HEK293 (cell line): ENCODE measurements around the gene FHL1.

Experiments used
- BCL11B ChIP-seq: fragments of 450-650 bp; formaldehyde crosslinking; IDR thresholded peaks from 2 replicates; pipeline ENCODE4 v1.5.1; 2016; ENCODE audit warnings: low read depth, missing biosample characterization, missing genetic modification characterization
- FEZF1 ChIP-seq: fragments of 450-650 bp; formaldehyde crosslinking; IDR thresholded peaks from 2 replicates; pipeline ENCODE4 v1.5.1; 2016; ENCODE audit warnings: missing biosample characterization, missing genetic modification characterization
- HOXC10 ChIP-seq: sonication (generic); formaldehyde crosslinking; IDR thresholded peaks from 2 replicates; pipeline ENCODE4 v1.8.1; 2023; ENCODE audit warnings: mild to moderate bottlenecking, missing genetic modification reagents
- IKZF3 ChIP-seq: fragments of 450-650 bp; IDR thresholded peaks from 2 replicates; pipeline ENCODE4 v1.5.0; 2018; ENCODE audit warnings: missing biosample characterization, mild to moderate bottlenecking, missing genetic modification characterization, moderate library complexity
- PRDM1 ChIP-seq: fragments of 450-650 bp; formaldehyde crosslinking; IDR thresholded peaks from 2 replicates; pipeline ENCODE4; 2016; ENCODE audit warnings: missing biosample characterization, missing genetic modification characterization
- PRDM2 ChIP-seq: fragments of 450-650 bp; formaldehyde crosslinking; IDR thresholded peaks from 2 replicates; pipeline ENCODE4 v1.5.1; 2016; ENCODE audit warnings: missing biosample characterization, missing genetic modification characterization, borderline replicate concordance
- SP3 ChIP-seq: fragments of 450-650 bp; formaldehyde crosslinking; IDR thresholded peaks from 2 replicates; pipeline ENCODE4 v1.5.1; 2016; ENCODE audit warnings: missing biosample characterization, missing genetic modification characterization
- ZEB2 ChIP-seq: fragments of 450-650 bp; formaldehyde crosslinking; IDR thresholded peaks from 2 replicates; pipeline ENCODE4 v1.5.1; 2016; ENCODE audit warnings: missing biosample characterization, missing genetic modification characterization
- ZNF121 ChIP-seq: fragments of 450-650 bp; formaldehyde crosslinking; IDR thresholded peaks from 2 replicates; pipeline ENCODE4 v1.5.1; 2016; ENCODE audit warnings: missing biosample characterization, missing genetic modification characterization
- ZNF133 ChIP-seq: fragments of 450-650 bp; formaldehyde crosslinking; IDR thresholded peaks from 2 replicates; pipeline ENCODE4 v1.5.1; 2016; ENCODE audit warnings: missing biosample characterization, missing genetic modification characterization
- ZNF138 ChIP-seq: fragments of 450-650 bp; formaldehyde crosslinking; IDR thresholded peaks from 2 replicates; pipeline ENCODE4 v1.5.1; 2016; ENCODE audit warnings: missing biosample characterization, missing genetic modification characterization, borderline replicate concordance
- ZNF155 ChIP-seq: fragments of 450-650 bp; formaldehyde crosslinking; IDR thresholded peaks from 2 replicates; pipeline ENCODE4 v1.5.1; 2016; ENCODE audit warnings: missing biosample characterization, missing genetic modification characterization
- ZNF211 ChIP-seq: fragments of 450-650 bp; formaldehyde crosslinking; IDR thresholded peaks from 2 replicates; pipeline ENCODE4 v1.5.1; 2016; ENCODE audit warnings: low read depth, missing biosample characterization, missing genetic modification characterization
- ZNF214 ChIP-seq: fragments of 450-650 bp; formaldehyde crosslinking; IDR thresholded peaks from 2 replicates; pipeline ENCODE4 v1.5.1; 2017; ENCODE audit warnings: missing biosample characterization, mild to moderate bottlenecking, missing genetic modification characterization, borderline replicate concordance
- ZNF223 ChIP-seq: fragments of 450-650 bp; formaldehyde crosslinking; IDR thresholded peaks from 2 replicates; pipeline ENCODE4 v1.5.1; 2016; ENCODE audit warnings: missing biosample characterization, missing genetic modification characterization
- ZNF266 ChIP-seq: fragments of 450-650 bp; formaldehyde crosslinking; IDR thresholded peaks from 2 replicates; pipeline ENCODE4 v1.5.1; 2016; ENCODE audit warnings: missing biosample characterization, missing genetic modification characterization, low read depth
- ZNF292 ChIP-seq: fragments of 450-650 bp; formaldehyde crosslinking; IDR thresholded peaks from 2 replicates; pipeline ENCODE4 v1.5.1; 2016; ENCODE audit warnings: low read depth, missing biosample characterization, missing genetic modification characterization, borderline replicate concordance
- ZNF433 ChIP-seq: fragments of 450-650 bp; formaldehyde crosslinking; IDR thresholded peaks from 2 replicates; pipeline ENCODE4 v1.5.1; 2016; ENCODE audit warnings: missing biosample characterization, missing genetic modification characterization, low read depth
- ZNF488 ChIP-seq: fragments of 450-650 bp; formaldehyde crosslinking; IDR thresholded peaks from 2 replicates; pipeline ENCODE4 v1.5.1; 2016; ENCODE audit warnings: missing biosample characterization, missing genetic modification characterization
- ZNF561 ChIP-seq: fragments of 450-650 bp; IDR thresholded peaks from 2 replicates; pipeline ENCODE4 v1.5.1; 2018; ENCODE audit warnings: missing biosample characterization, missing genetic modification characterization, borderline replicate concordance
- ZNF768 ChIP-seq: fragments of 450-650 bp; formaldehyde crosslinking; IDR thresholded peaks from 2 replicates; pipeline ENCODE4 v1.5.1; 2018; ENCODE audit warnings: missing biosample characterization, mild to moderate bottlenecking, missing genetic modification characterization
- ZNF777 ChIP-seq: fragments of 450-650 bp; formaldehyde crosslinking; IDR thresholded peaks from 2 replicates; pipeline ENCODE4 v1.5.1; 2017; ENCODE audit warnings: missing biosample characterization, missing genetic modification characterization, borderline replicate concordance
- ZNF792 ChIP-seq: fragments of 450-650 bp; formaldehyde crosslinking; IDR thresholded peaks from 2 replicates; pipeline ENCODE4 v1.5.1; 2016; ENCODE audit warnings: missing biosample characterization, missing genetic modification characterization
- TF ChIP-seq, protein P1 (sequence below): fragments of 450-650 bp; formaldehyde crosslinking; IDR thresholded peaks from 2 replicates; pipeline ENCODE4 v1.5.1; 2016; ENCODE audit warnings: missing biosample characterization, missing genetic modification characterization
- TF ChIP-seq, protein P2 (sequence below): fragments of 450-650 bp; formaldehyde crosslinking; IDR thresholded peaks from 2 replicates; pipeline ENCODE4 v1.5.1; 2016; ENCODE audit warnings: missing biosample characterization, missing genetic modification characterization
- TF ChIP-seq, protein P3 (sequence below): fragments of 450-650 bp; formaldehyde crosslinking; IDR thresholded peaks from 2 replicates; pipeline ENCODE4 v1.5.1; 2017; ENCODE audit warnings: missing biosample characterization, missing genetic modification characterization
- TF ChIP-seq, protein P4 (sequence below): fragments of 450-650 bp; formaldehyde crosslinking; IDR thresholded peaks from 2 replicates; pipeline ENCODE4 v1.5.1; 2016; ENCODE audit warnings: missing biosample characterization, missing genetic modification characterization

Gene FHL1

DNA sequence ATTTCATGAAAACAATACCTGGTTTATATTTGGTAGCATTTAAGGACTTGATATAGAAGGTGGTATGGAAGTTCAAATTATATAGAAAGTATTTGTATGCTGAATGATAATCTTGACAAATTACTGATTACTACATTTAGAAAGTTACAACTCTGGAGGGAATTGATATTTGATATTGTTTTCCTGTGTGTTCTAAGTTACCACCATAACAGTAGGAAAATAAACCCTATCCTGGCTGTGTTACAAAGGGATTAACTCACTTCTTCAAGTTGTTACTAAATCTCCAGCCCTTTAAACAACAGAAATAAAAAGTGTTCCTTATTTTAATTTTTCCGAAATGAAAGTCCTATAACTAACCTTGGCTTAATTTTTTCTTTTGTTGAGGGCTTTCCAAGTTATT, 36.6 kb downstream of the FHL1 start (continued):
- TF ChIP-seq ZNF561 (tag by site-specific recombination) (no peak), ZNF214 (tag by site-specific recombination) (no peak), HOXC10 (CRISPR knock-in tag) (no peak), ZNF133 (tag by site-specific recombination) (no peak), ZNF266 (tag by site-specific recombination) (no peak), IKZF3 (tag by site-specific recombination) (0 out of 2 replicates have a peak, but pooled peaks have one; percentile 27), ZNF433 (tag by site-specific recombination) (no peak), ZNF223 (tag by site-specific recombination) (no peak), ZNF138 (no peak), ZNF768 (no peak), ZNF121 (tag by site-specific recombination) (no peak), FEZF1 (tag by site-specific recombination) (no peak), ZNF211 (no peak), PRDM1 (no peak), ZNF488 (no peak), ZNF777 (no peak), ZEB2 (tag by site-specific recombination) (no peak), PRDM2 (tag by site-specific recombination) (no peak), BCL11B (no peak), ZNF155 (tag by site-specific recombination) (no peak), ZNF292 (no peak), ZNF792 (tag by site-specific recombination) (no peak), SP3 (no peak)
- TF ChIP-seq, protein P1, sequence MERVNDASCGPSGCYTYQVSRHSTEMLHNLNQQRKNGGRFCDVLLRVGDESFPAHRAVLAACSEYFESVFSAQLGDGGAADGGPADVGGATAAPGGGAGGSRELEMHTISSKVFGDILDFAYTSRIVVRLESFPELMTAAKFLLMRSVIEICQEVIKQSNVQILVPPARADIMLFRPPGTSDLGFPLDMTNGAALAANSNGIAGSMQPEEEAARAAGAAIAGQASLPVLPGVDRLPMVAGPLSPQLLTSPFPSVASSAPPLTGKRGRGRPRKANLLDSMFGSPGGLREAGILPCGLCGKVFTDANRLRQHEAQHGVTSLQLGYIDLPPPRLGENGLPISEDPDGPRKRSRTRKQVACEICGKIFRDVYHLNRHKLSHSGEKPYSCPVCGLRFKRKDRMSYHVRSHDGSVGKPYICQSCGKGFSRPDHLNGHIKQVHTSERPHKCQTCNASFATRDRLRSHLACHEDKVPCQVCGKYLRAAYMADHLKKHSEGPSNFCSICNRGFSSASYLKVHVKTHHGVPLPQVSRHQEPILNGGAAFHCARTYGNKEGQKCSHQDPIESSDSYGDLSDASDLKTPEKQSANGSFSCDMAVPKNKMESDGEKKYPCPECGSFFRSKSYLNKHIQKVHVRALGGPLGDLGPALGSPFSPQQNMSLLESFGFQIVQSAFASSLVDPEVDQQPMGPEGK (tag by site-specific recombination) = no peak
- TF ChIP-seq, protein P2, sequence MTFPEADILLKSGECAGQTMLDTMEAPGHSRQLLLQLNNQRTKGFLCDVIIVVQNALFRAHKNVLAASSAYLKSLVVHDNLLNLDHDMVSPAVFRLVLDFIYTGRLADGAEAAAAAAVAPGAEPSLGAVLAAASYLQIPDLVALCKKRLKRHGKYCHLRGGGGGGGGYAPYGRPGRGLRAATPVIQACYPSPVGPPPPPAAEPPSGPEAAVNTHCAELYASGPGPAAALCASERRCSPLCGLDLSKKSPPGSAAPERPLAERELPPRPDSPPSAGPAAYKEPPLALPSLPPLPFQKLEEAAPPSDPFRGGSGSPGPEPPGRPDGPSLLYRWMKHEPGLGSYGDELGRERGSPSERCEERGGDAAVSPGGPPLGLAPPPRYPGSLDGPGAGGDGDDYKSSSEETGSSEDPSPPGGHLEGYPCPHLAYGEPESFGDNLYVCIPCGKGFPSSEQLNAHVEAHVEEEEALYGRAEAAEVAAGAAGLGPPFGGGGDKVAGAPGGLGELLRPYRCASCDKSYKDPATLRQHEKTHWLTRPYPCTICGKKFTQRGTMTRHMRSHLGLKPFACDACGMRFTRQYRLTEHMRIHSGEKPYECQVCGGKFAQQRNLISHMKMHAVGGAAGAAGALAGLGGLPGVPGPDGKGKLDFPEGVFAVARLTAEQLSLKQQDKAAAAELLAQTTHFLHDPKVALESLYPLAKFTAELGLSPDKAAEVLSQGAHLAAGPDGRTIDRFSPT (tag by site-specific recombination) = peak; percentile 62; the same call in 1 of the 2 replicates
- TF ChIP-seq, protein P3, sequence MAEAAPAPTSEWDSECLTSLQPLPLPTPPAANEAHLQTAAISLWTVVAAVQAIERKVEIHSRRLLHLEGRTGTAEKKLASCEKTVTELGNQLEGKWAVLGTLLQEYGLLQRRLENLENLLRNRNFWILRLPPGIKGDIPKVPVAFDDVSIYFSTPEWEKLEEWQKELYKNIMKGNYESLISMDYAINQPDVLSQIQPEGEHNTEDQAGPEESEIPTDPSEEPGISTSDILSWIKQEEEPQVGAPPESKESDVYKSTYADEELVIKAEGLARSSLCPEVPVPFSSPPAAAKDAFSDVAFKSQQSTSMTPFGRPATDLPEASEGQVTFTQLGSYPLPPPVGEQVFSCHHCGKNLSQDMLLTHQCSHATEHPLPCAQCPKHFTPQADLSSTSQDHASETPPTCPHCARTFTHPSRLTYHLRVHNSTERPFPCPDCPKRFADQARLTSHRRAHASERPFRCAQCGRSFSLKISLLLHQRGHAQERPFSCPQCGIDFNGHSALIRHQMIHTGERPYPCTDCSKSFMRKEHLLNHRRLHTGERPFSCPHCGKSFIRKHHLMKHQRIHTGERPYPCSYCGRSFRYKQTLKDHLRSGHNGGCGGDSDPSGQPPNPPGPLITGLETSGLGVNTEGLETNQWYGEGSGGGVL (tag by site-specific recombination) = no peak
- TF ChIP-seq, protein P4, sequence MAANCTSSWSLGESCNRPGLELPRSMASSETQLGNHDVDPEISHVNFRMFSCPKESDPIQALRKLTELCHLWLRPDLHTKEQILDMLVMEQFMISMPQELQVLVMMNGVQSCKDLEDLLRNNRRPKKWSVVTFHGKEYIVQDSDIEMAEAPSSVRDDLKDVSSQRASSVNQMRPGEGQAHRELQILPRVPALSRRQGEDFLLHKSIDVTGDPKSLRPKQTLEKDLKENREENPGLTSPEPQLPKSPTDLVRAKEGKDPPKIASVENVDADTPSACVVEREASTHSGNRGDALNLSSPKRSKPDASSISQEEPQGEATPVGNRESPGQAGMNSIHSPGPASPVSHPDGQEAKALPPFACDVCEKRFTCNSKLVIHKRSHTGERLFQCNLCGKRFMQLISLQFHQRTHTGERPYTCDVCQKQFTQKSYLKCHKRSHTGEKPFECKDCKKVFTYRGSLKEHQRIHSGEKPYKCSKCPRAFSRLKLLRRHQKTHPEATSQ (tag by site-specific recombination) = no peak
